LNCaP clone FGC (cell line): Measurements from ENCODE around the gene MME.

Experiments
- DNase-seq: peaks from one replicate; pipeline ENCODE4 v3.0.0-alpha.2; 2011; ENCODE audit warnings: low read depth
- H3K4me3 ChIP-seq: 2 replicates; pipeline ENCODE4 v1.5.1; 2011; ENCODE audit warnings: mild to moderate bottlenecking, low read depth, low read length, control low read depth
- CTCF ChIP-seq: IDR thresholded peaks from 2 replicates; pipeline ENCODE4 v1.5.1; 2012; ENCODE audit warnings: mild to moderate bottlenecking; ENCODE audit not compliant: control insufficient read depth, insufficient read depth; ENCODE audit errors: extremely low read depth

Gene MME

DNA sequence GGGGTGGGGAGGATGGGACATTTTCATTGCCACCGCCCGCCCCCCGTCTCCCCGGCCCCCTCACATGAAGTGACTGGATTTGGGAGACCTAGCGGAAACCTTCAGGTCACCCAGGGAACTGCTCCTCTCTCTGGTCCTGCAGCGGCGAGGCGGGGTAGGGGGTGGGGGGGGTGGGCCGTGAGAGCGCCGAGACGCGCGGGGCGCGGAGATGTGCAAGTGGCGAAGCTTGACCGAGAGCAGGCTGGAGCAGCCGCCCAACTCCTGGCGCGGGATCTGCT is 712 bp upstream of the MME start:
- no peak for TF ChIP-seq CTCF
- H3K4me3 ChIP-seq: peak overlapping the region; percentile 63
- DNase-seq: no peak

DNA sequence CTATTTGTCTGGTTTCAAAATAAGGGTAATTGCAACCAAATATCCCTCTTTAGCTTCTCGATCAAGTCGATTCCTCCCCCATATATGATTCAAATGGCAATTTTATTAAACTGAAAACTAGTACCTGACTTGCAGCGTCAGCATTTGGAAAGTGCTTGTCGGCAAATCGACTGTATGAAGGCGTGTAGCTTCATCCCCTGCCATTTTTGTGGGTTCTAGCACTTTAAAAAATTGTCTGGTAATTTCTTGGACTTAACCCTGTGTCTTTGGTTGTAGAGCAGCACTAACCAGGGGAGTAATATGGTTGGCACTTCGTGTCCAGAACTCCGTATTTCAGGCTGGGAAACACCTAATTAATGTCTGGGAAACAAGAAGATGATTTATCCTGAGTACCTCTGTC is 573 bp downstream of the MME start:
- TF ChIP-seq CTCF: no peak
- no peak for DNase-seq
- H3K4me3 ChIP-seq: peak overlapping the region; percentile 63

GRCh38 chr3:155083313-155083905 is 3.3 kb downstream of the MME start:
- H3K4me3 ChIP-seq: peak overlapping the region; percentile 27
- no peak for TF ChIP-seq CTCF
- DNase-seq: peak; percentile 81

GRCh38 chr3:155084567-155084966 is 4.4 kb downstream of the MME start:
- TF ChIP-seq CTCF: no peak
- DNase-seq: no peak
- peak overlapping the region; percentile 17; the same call in 1 of the 2 replicates for H3K4me3 ChIP-seq

- TF ChIP-seq CTCF: no peak
- no peak for DNase-seq
- H3K4me3 ChIP-seq: no peak overlapping the region
Observed at GRCh38 chr3:155086051-155086450, 5.9 kb downstream of the MME start.

GRCh38 chr3:155088706-155089345 is 8.7 kb downstream of the MME start:
- DNase-seq: no peak
- TF ChIP-seq CTCF: no peak
- H3K4me3 ChIP-seq: no peak overlapping the region

- no peak overlapping the region for H3K4me3 ChIP-seq
- no peak for DNase-seq
- TF ChIP-seq CTCF: no peak
Observed at GRCh38 chr3:155089495-155089894, 9.4 kb downstream of the MME start.
